OCI-LY3 (cell line): ENCODE data around the gene DPCD.
"Not testable (repeated sequence)": the region's sequence is repeated elsewhere in the genome, so short reads cannot be mapped to it uniquely, and the experiment has no call there.

Experiments used
- EZH2phosphoT487 ChIP-seq: fragments of 200-600 bp; shearing (Covaris generic); IDR thresholded peaks from 2 replicates; pipeline ENCODE4 v1.6.1; 2018; ENCODE audit warnings: antibody characterized with exemption, mixed run types, low read depth
- TF ChIP-seq, protein P1 (sequence below): fragments of 200-600, 300-600 bp; sonication (generic); IDR thresholded peaks from 2 replicates; pipeline ENCODE4 v1.5.1; 2014; ENCODE audit warnings: antibody characterized with exemption, low read length, low read depth

DNA sequence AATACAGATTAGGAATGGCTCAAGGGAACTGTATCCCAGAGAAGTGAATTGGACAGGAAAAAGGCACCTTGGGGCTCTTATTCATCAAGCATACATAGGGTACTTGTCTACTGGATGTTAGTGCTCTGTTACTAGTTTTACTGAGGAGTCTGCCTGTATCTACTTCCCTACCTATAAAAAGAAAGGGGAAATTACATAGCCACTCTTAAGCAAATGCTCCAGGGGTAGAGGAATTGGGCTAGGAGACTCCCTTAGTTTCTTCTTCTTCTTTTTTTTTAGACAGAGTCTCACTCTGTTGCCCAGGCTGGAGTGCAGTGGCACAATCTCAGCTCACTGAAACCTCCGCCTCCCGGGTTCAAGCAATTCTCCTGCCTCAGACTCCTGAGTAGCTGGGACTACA is 5.2 kb downstream of the DPCD start:
- TF ChIP-seq, protein P1, sequence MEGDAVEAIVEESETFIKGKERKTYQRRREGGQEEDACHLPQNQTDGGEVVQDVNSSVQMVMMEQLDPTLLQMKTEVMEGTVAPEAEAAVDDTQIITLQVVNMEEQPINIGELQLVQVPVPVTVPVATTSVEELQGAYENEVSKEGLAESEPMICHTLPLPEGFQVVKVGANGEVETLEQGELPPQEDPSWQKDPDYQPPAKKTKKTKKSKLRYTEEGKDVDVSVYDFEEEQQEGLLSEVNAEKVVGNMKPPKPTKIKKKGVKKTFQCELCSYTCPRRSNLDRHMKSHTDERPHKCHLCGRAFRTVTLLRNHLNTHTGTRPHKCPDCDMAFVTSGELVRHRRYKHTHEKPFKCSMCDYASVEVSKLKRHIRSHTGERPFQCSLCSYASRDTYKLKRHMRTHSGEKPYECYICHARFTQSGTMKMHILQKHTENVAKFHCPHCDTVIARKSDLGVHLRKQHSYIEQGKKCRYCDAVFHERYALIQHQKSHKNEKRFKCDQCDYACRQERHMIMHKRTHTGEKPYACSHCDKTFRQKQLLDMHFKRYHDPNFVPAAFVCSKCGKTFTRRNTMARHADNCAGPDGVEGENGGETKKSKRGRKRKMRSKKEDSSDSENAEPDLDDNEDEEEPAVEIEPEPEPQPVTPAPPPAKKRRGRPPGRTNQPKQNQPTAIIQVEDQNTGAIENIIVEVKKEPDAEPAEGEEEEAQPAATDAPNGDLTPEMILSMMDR, result not testable (repeated sequence)
- not testable (repeated sequence) for TF ChIP-seq EZH2phosphoT487
